GM18867 (cell line): Measurements from ENCODE around the gene ARAP1.
A peak's percentile ranks its signal among the peaks of the same experiment; 100 is the strongest.

Experiments used
- ATAC-seq: cut with Tn5 transposase; IDR thresholded peaks from one replicate; pipeline ENCODE4 v1.9.1; 2021; ENCODE audit warnings: mild to moderate bottlenecking, moderate library complexity; ENCODE audit not compliant: unreplicated experiment

The ARAP1 gene

DNA sequence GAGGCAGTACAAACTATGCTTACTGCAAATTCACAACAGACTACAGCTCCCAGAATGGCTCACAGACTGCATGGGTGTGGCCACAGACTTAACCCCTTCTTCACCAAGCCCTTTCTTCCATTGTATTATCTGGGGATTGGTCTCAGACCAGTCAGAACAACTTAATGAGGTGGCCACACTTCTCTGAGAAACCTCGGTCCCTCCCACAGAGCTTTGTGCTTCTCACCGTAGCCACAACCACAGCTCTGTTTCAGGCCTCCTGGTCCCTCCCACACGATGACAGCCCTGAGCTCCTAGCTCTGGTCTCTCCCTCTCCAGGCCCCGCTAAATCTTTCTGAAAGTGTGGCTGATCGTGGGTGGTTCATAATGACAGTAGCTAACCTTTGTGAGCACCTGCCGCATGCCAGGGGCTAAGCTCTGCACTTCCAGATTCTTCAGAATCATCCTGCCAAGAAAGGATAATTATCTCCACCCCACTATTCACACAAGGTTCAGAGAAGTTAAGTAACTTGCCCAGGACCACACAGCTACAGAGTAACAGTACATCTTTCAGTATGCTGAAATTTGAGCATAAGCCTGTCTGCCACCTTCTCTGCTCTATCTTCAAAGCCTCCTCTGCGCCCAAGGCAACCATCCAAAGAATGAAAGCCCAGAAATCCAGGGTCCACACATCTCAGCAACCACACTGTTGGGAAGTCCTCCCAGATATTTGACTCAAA, 83.4 kb downstream of the ARAP1 start:
- ATAC-seq: peak; percentile 92

DNA sequence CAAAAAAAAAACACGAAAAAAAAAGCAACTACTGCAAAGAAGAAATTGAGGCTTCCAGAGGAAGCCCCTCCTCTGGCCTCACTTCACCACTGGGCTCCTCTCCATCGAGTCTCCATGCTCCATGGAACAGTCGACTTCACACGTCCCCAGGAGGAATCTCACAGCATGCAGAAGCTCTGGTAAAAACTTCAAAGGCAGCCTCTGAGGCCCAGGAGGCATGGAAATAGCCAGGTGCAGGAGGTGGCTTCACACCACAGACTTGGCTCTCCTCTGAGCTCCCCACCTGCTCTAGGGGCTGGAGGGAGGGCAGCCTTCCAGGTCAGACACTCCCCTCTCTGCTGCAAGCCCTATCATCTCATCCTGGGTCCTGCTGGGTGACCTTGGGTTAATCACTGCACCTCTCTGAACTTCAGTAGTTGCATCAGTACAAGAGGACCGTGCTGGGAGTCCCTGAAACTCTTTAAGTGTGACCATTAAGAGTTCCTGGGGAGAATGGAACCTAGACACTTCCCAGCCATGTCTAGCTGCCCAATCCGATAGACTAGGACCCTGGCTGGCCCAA, 86.2 kb downstream of the ARAP1 start:
- no peak for ATAC-seq

DNA sequence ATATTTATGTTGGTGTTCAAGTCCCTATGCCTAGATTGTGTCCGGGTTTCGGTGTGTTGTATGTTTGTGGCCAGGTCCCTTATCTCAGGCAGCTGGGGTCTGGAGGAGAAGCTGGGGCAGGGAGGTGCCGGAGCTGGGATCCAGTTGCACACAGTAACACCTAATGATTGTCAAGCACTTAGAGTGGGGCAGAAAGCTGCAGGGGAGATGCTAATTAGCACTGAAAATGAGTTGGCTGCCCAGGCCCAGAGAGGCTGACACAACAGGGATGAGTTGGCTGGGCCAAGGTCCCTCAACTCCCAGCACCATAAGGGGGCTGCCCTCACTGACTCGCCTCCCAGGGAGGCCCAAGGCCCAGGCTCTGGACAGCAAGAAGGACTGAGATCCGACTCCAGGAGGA, 90.2 kb downstream of the ARAP1 start:
- ATAC-seq: no peak

DNA sequence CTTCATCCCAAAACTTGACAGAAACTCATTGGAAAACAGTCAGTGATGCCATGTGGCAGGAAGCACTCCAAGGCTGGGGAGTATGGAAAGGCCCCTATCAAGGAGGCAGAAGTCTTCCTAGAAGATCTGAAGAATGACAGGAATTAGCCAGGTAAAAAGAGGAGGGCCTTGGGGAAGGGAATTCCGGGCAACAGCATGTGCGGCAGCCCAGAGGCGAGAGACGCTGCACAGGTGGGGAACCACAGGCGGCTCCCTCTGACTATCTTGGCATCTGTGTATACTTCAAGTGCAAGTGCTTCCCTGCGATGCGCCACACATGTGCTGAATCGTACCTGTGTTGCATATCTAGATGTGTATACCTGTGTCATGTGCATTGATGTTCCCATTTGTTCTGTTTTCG, 90.7 kb downstream of the ARAP1 start:
- no peak for ATAC-seq

DNA sequence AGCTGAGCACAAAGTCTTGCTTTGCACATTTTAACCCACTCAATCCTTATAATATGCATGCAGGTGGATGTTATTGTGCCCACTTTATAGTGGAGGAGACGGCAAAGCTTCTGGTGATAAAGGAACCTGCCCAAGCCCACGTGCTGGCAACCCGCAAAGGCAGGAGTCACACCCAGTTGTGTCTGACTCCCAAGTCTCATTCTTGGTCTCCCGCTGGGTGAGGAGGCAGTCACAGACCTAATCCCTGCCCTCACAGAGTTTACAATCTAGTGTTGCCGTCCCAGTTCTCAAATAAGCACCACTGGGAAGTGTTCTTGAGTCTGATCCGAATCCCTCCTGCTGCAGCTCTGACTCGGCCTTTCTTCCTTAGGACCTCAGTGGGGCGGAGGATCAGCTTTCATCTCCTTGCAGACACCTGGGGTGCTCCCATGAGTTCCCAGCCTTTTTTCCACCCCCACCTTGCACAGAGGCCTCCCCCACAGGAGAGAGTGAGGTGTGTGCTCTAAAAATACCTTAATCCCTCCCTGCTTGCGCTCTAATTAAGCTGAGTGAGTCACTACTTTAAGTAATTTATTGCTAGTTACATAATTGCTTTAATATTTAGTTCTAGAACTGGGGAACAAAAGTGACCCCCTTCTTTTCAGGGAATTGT, 93.1 kb downstream of the ARAP1 start:
- no peak for ATAC-seq

DNA sequence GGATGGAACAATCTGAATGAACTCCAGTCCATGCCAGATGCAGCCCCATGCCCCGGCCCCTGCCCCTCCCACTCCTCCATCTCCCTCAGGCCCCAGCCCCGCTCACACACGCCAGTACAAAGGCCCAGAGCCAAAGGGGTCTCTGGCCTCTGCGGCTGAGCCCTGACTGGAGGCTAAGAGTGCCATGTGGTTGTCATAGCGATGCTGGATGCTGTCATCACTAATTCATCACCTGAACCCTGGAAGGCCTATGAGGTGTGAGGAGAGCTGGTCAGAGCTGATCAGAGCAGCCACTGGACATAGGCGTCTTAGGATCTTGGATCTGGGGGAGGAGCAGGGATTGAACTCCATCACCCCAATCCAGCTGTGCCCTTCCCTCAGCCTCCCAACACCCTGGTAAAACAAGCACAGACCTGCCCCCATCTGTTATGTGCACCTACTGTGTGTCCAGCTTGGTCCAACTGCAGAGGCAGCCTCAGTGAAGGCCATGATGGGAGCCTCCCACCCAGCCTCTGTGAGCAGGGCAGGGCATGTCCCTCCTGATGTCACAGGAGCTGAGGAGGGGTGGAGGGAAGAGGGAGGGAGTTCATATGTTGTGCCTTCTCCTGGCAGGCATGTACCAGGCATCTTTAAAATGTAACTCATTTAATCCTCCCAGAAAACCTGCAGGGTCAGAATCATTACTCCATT, 94.7 kb downstream of the ARAP1 start:
- ATAC-seq: no peak

DNA sequence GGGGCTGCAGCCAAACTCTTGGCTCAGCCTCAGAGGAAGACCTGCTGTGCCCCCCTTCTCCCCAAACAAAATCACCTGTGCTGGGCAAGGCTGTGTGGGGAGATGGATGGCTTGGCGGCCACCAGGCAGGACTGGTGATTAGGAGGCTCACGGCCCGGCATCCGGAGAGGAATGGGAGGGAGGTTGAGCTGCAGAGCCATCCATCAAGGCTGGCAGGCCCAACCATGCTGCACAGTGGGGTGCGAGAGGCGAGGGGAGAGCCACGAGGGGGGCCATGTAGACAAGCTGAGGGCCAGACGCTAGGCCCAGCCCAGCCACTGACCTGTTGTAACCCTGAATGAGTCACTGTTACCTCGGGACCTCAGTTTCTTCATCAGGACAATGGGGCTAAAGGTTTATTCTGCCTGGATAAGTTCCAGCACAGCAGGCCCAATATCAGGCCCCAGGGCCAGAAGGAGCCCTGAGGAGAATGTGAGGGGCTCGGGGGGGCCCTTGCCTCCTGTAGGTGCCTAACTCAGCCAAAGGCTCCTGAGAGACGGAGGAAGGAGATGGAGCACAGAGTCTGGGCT, 96.2 kb downstream of the ARAP1 start:
- no peak for ATAC-seq

DNA sequence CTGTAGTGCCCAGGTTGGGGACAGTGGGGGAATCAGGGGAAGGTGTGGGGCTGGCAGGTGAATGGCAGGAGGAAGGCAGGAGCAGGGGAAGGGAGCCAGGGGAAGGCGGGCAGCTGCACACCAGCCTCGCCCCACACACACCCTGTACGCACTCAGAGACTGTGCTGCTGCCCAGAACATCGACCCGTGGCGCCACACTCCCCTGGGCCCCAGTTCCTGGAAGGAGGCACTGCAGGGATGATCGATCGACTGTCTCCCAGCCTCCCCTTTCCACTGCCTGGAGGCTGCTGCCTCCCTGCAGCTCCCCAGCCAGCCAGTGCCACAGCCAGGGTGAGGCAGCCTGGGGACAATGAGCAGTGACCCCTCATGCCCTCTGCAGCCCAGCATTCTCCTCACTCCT, 97.2 kb downstream of the ARAP1 start:
- ATAC-seq: no peak

DNA sequence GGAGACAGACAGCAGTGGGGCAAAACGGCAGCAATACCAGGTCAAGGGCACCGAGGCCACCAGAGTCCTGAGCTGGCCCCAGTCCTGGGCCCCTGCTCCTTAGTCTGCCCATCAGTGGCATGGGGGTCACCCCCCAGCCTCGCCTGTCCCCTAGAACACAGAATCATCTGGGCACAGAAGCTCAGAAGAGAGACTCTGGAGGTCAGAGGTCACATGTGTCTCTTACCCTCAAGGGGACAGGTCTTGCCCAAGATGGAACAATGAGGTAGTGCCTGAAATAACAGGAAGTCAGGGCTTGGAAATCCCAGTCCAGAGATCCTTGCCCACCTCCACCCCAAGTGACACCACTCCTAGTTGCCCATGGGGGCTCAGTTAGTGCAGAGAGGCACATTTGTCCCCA, 98.6 kb downstream of the ARAP1 start:
- ATAC-seq: no peak

DNA sequence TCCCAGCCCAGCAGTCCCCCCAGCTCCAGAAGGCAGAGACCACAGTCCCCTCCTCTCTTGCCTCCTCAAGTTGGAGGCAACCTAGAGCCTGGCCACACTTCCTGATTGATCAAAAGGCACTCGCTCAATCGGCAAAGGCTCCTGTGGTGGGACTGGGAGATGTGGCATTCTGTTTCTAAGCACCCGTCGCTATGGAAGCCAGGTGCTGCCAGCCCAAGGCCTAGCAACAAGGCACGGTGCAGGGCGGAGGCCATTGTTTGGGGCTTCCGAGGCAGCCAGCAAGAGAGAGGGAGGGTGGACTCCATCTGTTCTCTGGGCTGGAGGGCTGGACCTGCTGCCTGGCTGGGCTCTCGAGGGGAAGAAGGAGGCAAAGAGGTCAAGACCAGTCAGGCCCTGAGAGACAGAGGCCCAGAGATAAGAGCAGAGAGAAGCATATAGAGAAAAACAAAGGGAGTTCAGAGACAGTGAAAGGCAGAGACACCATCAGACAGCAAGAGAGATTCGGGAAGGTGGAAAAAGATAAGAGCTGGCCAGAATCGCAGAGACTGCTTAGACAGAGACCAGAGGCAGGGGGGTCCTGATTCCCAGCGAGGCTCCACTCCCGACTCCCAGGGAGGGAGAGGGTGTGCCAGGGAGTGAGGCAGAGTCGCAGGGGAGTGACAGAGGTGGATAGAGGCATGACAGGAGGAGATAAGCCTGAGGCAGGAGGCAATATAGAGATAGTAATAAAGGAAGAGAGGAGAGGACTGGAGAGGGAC, 99.2 kb downstream of the ARAP1 start:
- no peak for ATAC-seq

DNA sequence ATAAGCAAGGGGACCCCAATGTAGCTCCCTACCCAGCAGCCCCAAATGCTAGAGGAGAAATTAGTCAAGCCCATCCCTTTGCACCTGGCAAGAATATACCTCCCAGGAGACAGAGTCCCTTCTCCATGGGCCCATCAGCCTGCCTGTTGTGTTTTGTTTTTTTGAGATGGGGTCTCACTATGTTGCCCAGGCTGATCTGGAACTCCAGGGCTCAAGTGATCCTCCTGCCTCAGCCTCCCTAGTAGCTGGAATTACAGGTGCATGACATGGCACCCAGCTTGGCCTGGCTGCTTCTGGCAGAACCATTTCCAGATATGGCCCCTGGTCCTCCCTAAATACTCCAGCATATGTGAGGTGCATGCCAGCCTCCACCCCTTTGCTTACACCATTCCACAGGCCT, 100.1 kb downstream of the ARAP1 start:
- no peak for ATAC-seq

DNA sequence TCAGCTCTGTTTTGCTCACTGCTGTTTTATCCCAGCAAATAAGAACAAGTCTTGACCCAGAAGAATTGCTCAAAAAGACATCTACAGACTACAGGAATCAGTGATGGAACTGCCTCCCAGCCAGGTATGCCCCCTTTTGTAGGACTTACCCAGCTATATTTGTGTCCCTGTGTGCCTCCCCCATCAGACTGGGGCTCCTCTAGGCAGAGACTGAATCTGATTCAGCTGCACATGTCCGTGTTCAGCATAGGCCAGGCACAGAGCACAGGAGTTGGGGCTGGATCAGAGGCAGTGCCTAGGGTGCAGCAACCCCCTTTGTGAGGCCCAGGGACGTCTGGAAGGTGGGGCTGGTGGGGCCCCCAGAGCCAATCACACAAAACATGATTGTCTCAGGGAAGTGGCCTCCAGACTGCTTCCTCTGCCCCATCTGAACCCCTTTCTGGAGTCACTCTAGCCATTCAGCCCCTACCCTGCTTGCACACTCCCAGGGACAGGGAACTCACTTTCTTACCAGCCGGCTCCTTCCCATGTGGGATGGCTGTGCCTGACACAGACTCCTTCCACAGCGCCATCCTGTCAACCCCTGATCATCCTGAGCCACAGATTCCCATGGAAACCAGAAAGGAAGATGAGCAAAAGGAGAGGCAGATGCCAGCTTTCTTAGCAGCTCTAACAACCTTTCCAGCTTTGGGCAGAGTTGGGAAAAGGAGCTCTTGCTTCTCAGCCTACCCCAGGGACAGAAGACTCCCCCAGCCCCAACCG, 102.8 kb downstream of the ARAP1 start:
- ATAC-seq: no peak

DNA sequence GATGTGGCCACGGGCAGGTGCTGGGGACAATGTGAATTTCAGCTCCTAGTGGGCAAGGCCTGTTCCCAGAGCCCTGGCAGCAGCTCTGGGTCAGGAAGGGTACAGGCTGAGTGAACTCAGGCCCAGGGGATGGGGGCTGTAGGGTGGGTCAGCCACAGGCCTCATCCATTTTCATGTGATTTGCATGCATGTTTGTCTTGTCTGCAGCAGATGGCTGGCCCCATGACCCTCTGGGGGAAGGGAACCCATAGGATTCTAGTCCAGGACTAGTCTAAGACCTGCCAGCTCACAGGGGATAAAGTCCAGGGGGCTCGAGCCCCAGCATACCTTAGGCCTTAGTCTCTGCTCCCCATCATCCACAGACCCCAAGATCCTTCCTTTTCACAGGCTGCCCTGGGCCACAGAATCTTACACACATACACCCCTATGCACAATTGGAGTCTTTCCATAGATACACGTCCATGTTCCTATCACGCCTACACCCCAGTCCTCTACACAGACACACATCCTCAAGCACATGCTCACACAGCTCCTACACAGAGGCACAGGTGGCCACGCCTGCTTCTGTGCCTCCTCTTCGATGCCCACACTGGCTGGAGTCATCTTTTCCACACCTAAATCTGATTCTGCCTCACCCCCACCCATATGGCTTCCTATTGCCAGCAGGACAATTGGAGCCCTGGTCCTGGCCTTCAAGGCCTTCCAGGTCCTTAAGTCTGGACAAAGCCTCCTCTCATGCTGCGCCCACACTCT, 103.6 kb downstream of the ARAP1 start:
- no peak for ATAC-seq

DNA sequence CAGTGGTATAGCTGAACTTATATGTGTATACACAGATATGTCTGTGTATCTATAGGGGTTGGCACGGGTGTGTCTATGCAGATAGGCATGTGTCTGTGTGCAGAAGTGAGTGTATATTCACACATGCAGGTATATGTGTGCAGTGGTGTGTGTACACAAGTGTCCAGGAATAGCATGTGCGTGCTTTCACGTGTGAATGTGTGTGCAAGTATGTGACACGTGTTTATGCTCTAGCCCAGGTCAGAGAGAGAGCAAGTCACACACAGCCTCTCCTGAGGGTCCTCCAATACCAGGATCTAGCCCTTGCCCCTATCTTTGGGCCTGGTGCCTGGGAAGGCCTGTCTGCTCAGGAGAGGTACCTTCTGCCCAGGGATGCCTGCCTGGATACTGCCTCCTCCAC, 104.3 kb downstream of the ARAP1 start:
- ATAC-seq: no peak

DNA sequence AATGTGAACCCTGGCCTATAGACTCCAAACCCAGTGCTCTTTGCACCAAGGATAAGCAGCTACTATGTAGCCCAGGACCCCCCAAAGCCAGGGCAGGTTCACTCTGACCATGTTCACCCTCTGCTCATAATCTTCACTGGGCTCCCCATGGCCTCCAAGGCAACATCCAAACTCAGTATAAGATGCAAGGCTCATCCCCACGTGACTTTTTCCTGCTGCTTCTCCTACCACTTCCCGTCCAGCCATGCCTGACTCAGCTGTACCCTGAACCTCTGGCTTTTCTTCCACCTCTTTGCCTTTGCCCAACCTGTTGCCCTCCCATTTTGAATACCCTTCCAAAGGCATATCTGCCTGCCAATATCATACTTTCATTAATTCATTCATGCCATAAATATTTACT, 105.7 kb downstream of the ARAP1 start:
- ATAC-seq: no peak

DNA sequence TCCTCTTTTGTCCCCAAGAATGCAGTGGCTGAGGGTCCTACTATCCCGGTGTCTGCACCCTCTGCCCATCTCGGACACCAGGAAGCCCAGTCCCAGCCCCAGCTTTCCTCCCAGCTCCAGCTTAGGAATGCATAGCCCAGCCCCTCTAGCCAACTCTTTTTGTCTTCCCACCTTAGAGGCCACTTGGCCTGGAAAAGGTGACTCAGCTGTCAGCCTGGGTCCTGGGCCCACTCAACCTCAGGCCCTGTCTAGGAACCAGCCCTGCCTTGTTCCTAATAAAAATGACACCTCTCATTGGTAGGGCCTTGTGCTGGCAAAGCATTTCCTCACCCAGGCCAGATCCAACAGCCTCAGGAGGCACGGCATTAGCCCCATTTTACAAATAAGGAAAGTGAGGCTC, 106.2 kb downstream of the ARAP1 start:
- ATAC-seq: no peak

DNA sequence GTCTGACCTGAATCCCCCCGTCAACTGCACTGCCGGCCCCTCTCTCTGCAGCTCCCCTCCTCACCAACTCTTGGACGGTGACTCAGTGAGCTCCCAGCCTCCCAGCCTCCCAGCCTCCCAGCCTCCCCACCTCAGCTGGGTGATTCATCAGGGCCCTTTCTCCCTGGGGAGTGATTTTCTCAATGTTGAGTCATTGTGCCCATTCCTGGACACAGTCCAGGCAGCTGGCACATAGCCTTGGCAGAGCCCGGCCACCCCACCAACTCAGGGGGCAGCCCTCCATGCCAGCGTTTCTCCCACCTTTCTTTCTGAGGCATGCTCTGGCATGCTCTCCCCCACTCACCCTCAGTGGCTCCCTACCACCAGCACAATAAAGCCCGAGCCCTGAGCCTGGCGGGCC, 108.7 kb downstream of the ARAP1 start:
- ATAC-seq: no peak

DNA sequence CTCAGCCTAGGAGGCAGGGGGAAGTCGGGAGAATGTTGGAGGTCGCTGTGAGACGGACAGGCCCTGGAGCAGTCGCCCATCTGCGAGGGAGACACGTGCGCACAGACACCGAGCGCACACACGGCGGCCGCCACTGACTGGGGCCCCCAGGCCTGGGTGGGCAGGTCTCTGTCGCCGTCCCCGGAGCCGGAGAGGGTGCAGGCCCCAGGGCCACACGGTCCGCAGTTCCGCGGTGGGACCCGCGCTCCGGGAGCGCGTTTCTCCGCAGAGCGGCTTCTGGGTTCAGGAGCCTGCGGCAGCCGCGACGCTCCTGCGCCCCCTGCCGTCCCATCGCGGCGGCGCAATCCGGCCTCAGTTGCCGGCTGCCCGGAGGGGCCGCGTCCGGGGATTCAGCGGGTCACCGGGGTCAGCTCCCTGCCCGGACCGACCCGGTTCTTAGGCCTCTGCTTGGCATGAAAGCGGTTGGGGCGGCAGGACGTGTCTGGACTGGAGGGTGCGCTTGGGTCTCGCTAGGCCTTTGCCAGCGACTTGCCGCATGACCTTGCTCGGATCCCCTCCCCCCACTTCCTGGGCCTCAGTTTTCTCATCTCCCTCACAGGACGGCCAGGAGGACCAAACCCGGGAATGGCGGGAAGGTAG, 109.2 kb downstream of the ARAP1 start:
- ATAC-seq: no peak
